PC-9 (cell line): ENCODE results near the gene PTCSC3. TPM values are rescaled to one million over a fixed set of nuclear protein-coding genes. Genes with fewer than 3 reads are reported as not detected.
"Not testable (repeated sequence)": the region's sequence is repeated elsewhere in the genome, so short reads cannot be mapped to it uniquely, and the experiment has no call there.

ENCODE experiments used
- BruUV-seq: library from RNA; stranded (reverse); fragments of 400-500 nt; replicated peaks from 2 replicates; lab custom pipeline; 2021; lab: Mats Ljungman, UMichigan
- CTCF ChIA-PET: fragments of 300-600 bp; sonication (Branson Sonifier 250); formaldehyde crosslinking; loops from one replicate; lab custom pipeline; 2022; ENCODE audit warnings: antibody characterized with exemption; lab: Charles Lee
- POLR2A ChIA-PET: fragments of 300-600 bp; sonication (Branson Sonifier 250); formaldehyde crosslinking; loops from one replicate; lab custom pipeline; 2022; ENCODE audit warnings: antibody characterized with exemption; ENCODE audit not compliant: unreplicated experiment; lab: Charles Lee
- DNase-seq, 2 experiments: peaks; one replicate each; pipeline versions ENCODE4 v3.0.0 to v3.0.0-alpha.2; 2015 to 2022; ENCODE audit warnings: mixed read lengths in 1 of 2
- H2AFZ ChIP-seq: fragments of 200-600 bp; sonication (generic); 2 replicates; pipeline ENCODE4 v1.8.1; 2017; ENCODE audit warnings: antibody characterized with exemption
- H3F3A ChIP-seq: fragments of 200-600 bp; sonication (generic); 2 replicates; pipeline ENCODE4 v1.8.1; 2017; ENCODE audit warnings: antibody characterized with exemption, mild to moderate bottlenecking, low read depth; ENCODE audit not compliant: insufficient read depth
- H3K27ac ChIP-seq: fragments of 200-600 bp; sonication (generic); 2 replicates; pipeline ENCODE4 v1.6.1; 2016; ENCODE audit warnings: mixed run types
- H3K27me3 ChIP-seq: fragments of 200-600 bp; sonication (generic); 2 replicates; pipeline ENCODE4 v1.6.1; 2016; ENCODE audit warnings: low read depth, mixed run types; ENCODE audit not compliant: insufficient read depth
- H3K36me3 ChIP-seq: fragments of 200-600 bp; sonication (generic); 2 replicates; pipeline ENCODE4 v1.6.1; 2016; ENCODE audit warnings: low read depth, mixed run types
- H3K4me1 ChIP-seq: fragments of 200-600 bp; sonication (generic); replicated peaks from 2 replicates; pipeline ENCODE4 v1.6.1; 2016; ENCODE audit warnings: mixed run types; ENCODE audit not compliant: insufficient read depth
- H3K4me2 ChIP-seq: fragments of 200-600 bp; sonication (generic); 2 replicates; pipeline ENCODE4 v1.6.1; 2017; ENCODE audit warnings: mixed run types
- H3K4me3 ChIP-seq: fragments of 200-600 bp; sonication (generic); 2 replicates; pipeline ENCODE4 v1.6.1; 2016; ENCODE audit warnings: mixed run types
- H3K79me2 ChIP-seq: fragments of 200-600 bp; sonication (generic); 2 replicates; pipeline ENCODE4 v1.6.1; 2017; ENCODE audit warnings: low read depth, mixed run types
- H3K9me2 ChIP-seq: fragments of 200-600 bp; sonication (generic); 2 replicates; pipeline ENCODE4 v1.8.1; 2017; ENCODE audit warnings: mild to moderate bottlenecking; ENCODE audit not compliant: insufficient read depth
- H3K9me3 ChIP-seq: fragments of 200-600 bp; sonication (generic); 2 replicates; pipeline ENCODE4 v1.8.1; 2016; ENCODE audit warnings: low read depth; ENCODE audit not compliant: insufficient read depth
- H4K20me1 ChIP-seq: fragments of 200-600 bp; sonication (generic); 2 replicates; pipeline ENCODE4 v1.8.1; 2017; ENCODE audit not compliant: insufficient read depth
- CTCF ChIP-seq: fragments of 200-600 bp; sonication (generic); conservative IDR thresholded peaks from 2 replicates; pipeline ENCODE4 v1.6.1; 2017; ENCODE audit warnings: mixed run types, antibody characterized with exemption, mild to moderate bottlenecking, moderate library complexity
- EZH2 ChIP-seq: fragments of 200-600 bp; sonication (generic); IDR thresholded peaks from 2 replicates; pipeline ENCODE4 v1.8.0; 2017; ENCODE audit warnings: antibody characterized with exemption, low read depth
- intact Hi-C: fragments of 100-400 bp; cut with micrococcal nuclease; formaldehyde crosslinking; loops from one replicate; pipeline ENCODE4 v1.10.0; 2022; ENCODE audit not compliant: unreplicated experiment
- total RNA-seq: library from RNA; stranded (reverse); gene quantifications from 2 replicates; pipeline ENCODE4 v1.2.3, GENCODE V29; 2021

PTCSC3 gene
- total RNA-seq, 1 experiment from 2014 or later = not detected

GRCh38 chr14:36113341-36113740, 63.2 kb downstream of the PTCSC3 start:
- no TSS peak for BruUV-seq

GRCh38 chr14:36111822-36112583, 64.5 kb downstream of the PTCSC3 start:
- H3K9me3 ChIP-seq = no peaks in the 10 kb centered on the region
- no peaks in the 10 kb centered on the region for H3K79me2 ChIP-seq
- ChIA-PET POLR2A (no interaction called here), CTCF (no interaction called here)
- no peaks in the 10 kb centered on the region for H3F3A ChIP-seq
- H3K4me3 ChIP-seq = no peak overlapping the region
- no peak overlapping the region for H2AFZ ChIP-seq
- H3K27ac ChIP-seq = no peak overlapping the region
- no peaks in the 10 kb centered on the region for H4K20me1 ChIP-seq
- H3K27me3 ChIP-seq = no peaks in the 10 kb centered on the region
- H3K9me2 ChIP-seq = no peaks in the 10 kb centered on the region
- BruUV-seq = no TSS peak
- intact Hi-C loops = no loop called here
- TF ChIP-seq CTCF = no peak
- no peak for TF ChIP-seq EZH2
- no peaks in the 10 kb centered on the region for H3K4me1 ChIP-seq
- H3K4me2 ChIP-seq = no peak overlapping the region
- DNase-seq = no peak
- no peaks in the 10 kb centered on the region for H3K36me3 ChIP-seq

More at GRCh38 chr14:36113341-36113740, 63.2 kb downstream of the PTCSC3 start:
- Histone ChIP-seq H3K4me1 (no peaks in the 10 kb centered on the region), H3F3A (no peaks in the 10 kb centered on the region), H2AFZ (no peak overlapping the region), H3K27me3 (no peaks in the 10 kb centered on the region), H3K79me2 (no peaks in the 10 kb centered on the region), H4K20me1 (no peaks in the 10 kb centered on the region), H3K27ac (no peak overlapping the region), H3K9me3 (no peaks in the 10 kb centered on the region), H3K36me3 (no peaks in the 10 kb centered on the region), H3K4me2 (no peak overlapping the region), H3K9me2 (no peaks in the 10 kb centered on the region), H3K4me3 (no peak overlapping the region)
- no peak for TF ChIP-seq CTCF
- TF ChIP-seq EZH2 = no peak
- ChIA-PET CTCF (no interaction called here), POLR2A (no interaction called here)
- no peak for DNase-seq
- intact Hi-C loops = no loop called here

GRCh38 chr14:36105401-36105800, 71.1 kb downstream of the PTCSC3 start:
- no TSS peak for BruUV-seq
- no peaks in the 10 kb centered on the region for H3K9me2 ChIP-seq
- no peaks in the 10 kb centered on the region for H3K9me3 ChIP-seq
- no peak overlapping the region for H3K27ac ChIP-seq
- H3K4me1 ChIP-seq = no peaks in the 10 kb centered on the region
- ChIA-PET POLR2A (no interaction called here), CTCF (interaction anchor here (0.5 kb wide), 1 partner anchor 268 kb away, joined by 6 read pairs; no protein-coding TSS in a partner anchor)
- no peaks in the 10 kb centered on the region for H3F3A ChIP-seq
- H3K79me2 ChIP-seq = no peaks in the 10 kb centered on the region
- H2AFZ ChIP-seq = no peak overlapping the region
- TF ChIP-seq CTCF (no peak), EZH2 (no peak)
- peak in 1 of 2 experiments; percentile 7 for DNase-seq
- no peak overlapping the region for H3K4me2 ChIP-seq
- H3K4me3 ChIP-seq = no peak overlapping the region
- H3K27me3 ChIP-seq = no peaks in the 10 kb centered on the region
- intact Hi-C loops = loop anchor here (1.0 kb wide), 1 partner anchor 269 kb away; no protein-coding TSS in a partner anchor
- H3K36me3 ChIP-seq = no peaks in the 10 kb centered on the region
- no peaks in the 10 kb centered on the region for H4K20me1 ChIP-seq

GRCh38 chr14:36104258-36104657, 72.3 kb downstream of the PTCSC3 start:
- BruUV-seq, H3K27me3 ChIP-seq, H4K20me1 ChIP-seq, H3K4me1 ChIP-seq, H3K9me3 ChIP-seq, CTCF ChIA-PET, H3K4me3 ChIP-seq, H2AFZ ChIP-seq, H3K27ac ChIP-seq, intact Hi-C loops, H3K79me2 ChIP-seq, DNase-seq, H3F3A ChIP-seq, POLR2A ChIA-PET, H3K4me2 ChIP-seq, H3K36me3 ChIP-seq, H3K9me2 ChIP-seq: not testable (repeated sequence)
